OCI-LY7 (cell line): Measurements from ENCODE around the gene PLA2G4E.

Source experiments
- EZH2phosphoT487 ChIP-seq: fragments of 200-600 bp; sonication (generic); IDR thresholded peaks from 2 replicates; pipeline ENCODE4 v1.6.1; 2018; ENCODE audit warnings: low read depth, borderline replicate concordance, mild to moderate bottlenecking, mixed run types, antibody characterized with exemption, low read length, moderate library complexity, mixed read lengths
- TF ChIP-seq, protein P1 (sequence below): fragments of 200-600 bp; sonication (generic); conservative IDR thresholded peaks from 2 replicates; pipeline ENCODE4 v1.5.1; 2014; ENCODE audit warnings: mild to moderate bottlenecking, antibody characterized with exemption, low read length, moderate library complexity, mixed read lengths

- TF ChIP-seq, protein P1, sequence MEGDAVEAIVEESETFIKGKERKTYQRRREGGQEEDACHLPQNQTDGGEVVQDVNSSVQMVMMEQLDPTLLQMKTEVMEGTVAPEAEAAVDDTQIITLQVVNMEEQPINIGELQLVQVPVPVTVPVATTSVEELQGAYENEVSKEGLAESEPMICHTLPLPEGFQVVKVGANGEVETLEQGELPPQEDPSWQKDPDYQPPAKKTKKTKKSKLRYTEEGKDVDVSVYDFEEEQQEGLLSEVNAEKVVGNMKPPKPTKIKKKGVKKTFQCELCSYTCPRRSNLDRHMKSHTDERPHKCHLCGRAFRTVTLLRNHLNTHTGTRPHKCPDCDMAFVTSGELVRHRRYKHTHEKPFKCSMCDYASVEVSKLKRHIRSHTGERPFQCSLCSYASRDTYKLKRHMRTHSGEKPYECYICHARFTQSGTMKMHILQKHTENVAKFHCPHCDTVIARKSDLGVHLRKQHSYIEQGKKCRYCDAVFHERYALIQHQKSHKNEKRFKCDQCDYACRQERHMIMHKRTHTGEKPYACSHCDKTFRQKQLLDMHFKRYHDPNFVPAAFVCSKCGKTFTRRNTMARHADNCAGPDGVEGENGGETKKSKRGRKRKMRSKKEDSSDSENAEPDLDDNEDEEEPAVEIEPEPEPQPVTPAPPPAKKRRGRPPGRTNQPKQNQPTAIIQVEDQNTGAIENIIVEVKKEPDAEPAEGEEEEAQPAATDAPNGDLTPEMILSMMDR, result no peak
- TF ChIP-seq EZH2phosphoT487, result no peak
These were observed 27.4 kb upstream of the PLA2G4E start for GRCh38 chr15:42048080-42048820.
